HG02852 (cell line): ENCODE measurements around the gene RPS21.

Experiments
- ATAC-seq: cut with Tn5 transposase; IDR thresholded peaks from one replicate; pipeline ENCODE4 v1.9.1; 2021; ENCODE audit warnings: mild to moderate bottlenecking, moderate library complexity; ENCODE audit not compliant: unreplicated experiment

RPS21 gene

DNA sequence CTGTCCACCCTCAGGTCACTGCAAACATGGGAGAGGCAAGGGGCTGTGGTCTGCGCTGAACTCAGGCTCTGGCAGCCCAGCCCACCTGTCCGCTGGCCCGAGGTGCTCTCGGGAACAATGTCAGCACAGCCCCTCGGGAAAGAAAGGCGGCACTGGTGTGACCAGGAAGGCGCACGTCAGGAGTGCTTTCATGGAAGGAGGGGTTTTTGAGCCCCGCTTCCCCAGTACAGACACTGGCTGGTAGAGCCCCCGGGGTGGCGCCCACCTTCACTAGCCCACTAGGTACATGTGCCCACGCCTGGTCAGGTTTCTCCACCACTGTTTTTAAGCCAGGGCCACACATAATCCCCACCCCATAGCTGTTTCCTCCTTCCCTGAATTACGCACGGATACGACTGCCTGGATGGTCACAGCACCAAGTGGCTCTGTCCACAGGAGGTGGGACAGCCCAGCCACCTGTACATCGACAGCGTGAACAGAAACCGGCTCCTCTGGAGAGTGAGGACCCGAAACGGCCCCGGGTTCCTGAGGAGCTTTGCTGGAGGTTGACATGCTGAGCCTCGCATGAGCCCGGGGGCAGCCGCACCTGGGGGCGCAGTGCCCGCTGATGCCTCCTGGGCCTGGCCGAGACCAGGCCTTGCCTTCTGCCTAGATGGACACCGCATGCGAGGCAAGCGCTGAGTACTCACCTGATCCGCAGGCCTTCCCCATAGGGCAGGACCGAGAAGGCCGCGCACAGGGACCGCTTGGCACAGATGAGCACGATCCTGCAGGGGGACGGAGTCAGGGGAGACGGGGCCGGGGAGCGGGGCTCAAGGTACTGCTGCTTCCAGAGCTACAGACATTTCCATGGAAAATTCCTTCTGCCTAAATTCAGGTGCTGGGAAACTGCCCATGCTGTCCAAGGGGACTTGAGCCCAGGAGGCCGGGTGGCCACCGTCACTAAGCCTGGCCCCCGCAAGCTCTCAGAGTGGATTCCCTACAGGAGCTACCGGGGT lies 7.6 kb downstream of the RPS21 start:
- no peak for ATAC-seq

GRCh38 chr20:62395311-62396242 lies 8.7 kb downstream of the RPS21 start:
- no peak for ATAC-seq

- no peak for ATAC-seq
Observed at GRCh38 chr20:62396367-62397239, 9.7 kb downstream of the RPS21 start.

- no peak for ATAC-seq
Observed at GRCh38 chr20:62398120-62398821, 11.4 kb downstream of the RPS21 start.

GRCh38 chr20:62400021-62400420 lies 13.1 kb downstream of the RPS21 start:
- no peak for ATAC-seq

DNA sequence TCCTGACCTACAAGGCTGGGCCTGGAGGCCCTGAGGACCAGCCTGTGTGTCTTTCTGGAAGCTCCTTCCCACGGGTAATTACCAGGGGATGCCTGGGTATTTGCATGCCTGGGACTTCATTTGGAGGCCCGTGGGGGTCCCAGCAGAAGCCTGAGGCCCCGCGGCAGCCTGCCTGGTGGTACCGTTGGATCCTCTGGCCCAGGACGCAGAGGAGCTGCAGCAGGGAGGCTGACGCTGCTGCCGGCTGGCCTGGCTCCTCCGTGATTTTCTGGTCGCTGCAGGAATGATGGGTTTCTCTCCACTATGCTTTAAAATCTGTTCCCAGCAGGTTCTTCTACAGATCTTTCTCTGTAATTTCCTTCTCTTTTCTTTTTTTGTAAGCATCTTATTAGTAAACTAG lies 13.6 kb downstream of the RPS21 start:
- ATAC-seq, result no peak

GRCh38 chr20:62401331-62401779 lies 14.5 kb downstream of the RPS21 start:
- no peak for ATAC-seq

DNA sequence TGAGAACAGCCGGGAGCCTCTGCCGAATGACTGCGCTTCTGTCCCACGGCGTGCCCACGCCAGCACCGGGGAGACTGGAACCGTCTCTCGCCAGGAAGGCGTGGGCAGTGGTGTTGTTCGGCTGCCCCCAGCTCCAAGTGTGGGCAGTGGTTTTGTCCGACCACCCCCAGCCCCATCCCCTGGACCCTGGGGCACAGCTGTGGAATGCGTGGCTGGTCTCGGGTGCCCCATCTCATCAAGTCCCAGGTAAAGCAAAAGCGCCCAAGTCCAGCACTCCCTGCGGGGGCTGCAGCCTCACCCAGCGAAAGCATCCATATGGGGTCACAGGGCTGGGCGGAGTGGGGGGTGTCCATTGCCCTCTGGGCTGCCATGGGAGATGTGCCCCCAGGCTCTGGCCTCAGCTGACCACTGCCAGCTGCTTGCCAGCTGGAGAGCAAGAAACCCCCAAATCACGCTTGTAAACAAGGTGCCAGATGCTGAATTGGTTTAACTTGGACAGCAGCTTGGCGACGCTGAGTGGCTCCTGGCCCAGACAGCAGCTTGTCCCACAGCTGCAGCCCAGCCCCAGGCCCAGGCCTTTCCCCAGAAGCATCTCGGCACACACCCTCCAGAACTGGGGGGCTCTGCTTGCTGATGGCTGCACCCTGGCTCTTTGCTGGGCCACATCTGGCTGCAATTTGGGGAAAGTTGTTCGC lies 15.7 kb downstream of the RPS21 start:
- ATAC-seq, result no peak

GRCh38 chr20:62403331-62403730 lies 16.4 kb downstream of the RPS21 start:
- ATAC-seq, result no peak

GRCh38 chr20:62404112-62404665 lies 17.3 kb downstream of the RPS21 start:
- no peak for ATAC-seq

DNA sequence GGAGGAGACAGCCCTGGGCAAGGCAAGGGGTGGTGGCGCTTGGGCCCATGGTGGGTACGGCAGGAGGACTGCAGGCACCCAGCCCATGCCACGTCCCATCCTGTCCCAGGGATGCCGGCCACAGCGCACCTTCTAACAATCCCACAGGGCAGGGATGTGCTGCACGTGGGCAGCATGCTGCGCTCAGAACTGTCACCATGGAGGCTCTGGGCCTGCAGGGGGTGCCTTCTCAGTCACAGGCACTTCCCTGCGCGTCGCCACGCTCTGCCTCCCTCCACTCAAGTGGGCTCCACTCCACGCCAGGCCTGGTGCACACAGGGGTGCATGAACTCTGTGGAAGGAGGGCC lies 17.8 kb downstream of the RPS21 start:
- no peak for ATAC-seq

- ATAC-seq, result no peak
Observed at GRCh38 chr20:62405108-62405980, 18.4 kb downstream of the RPS21 start.

DNA sequence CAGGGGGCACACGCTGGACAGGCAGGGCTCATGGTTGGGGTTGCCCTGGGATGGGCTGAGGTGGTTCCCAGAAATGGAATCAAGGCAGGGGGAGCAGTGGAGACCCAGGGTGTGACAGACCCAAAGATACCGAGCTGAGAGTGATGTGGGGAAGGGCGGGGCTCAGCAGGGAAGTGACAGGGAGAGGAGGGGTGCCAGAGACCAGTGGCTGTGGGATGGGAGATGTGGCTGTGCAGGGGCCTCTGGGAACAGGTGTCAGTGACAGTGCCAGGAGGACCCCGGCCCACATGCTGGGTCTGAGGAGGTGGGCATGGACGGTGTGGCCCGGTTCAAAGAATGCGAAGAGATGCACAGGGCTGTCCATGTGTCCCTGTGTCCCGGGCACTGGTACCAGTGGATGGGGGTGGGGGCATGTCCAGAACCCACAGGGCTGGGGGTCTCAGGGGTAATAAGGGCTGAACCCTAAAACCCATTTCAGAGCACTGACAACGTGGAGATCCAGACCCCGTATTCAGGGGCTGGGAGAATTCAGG lies 19.1 kb downstream of the RPS21 start:
- no peak for ATAC-seq

GRCh38 chr20:62406635-62407176 lies 19.8 kb downstream of the RPS21 start:
- no peak for ATAC-seq

DNA sequence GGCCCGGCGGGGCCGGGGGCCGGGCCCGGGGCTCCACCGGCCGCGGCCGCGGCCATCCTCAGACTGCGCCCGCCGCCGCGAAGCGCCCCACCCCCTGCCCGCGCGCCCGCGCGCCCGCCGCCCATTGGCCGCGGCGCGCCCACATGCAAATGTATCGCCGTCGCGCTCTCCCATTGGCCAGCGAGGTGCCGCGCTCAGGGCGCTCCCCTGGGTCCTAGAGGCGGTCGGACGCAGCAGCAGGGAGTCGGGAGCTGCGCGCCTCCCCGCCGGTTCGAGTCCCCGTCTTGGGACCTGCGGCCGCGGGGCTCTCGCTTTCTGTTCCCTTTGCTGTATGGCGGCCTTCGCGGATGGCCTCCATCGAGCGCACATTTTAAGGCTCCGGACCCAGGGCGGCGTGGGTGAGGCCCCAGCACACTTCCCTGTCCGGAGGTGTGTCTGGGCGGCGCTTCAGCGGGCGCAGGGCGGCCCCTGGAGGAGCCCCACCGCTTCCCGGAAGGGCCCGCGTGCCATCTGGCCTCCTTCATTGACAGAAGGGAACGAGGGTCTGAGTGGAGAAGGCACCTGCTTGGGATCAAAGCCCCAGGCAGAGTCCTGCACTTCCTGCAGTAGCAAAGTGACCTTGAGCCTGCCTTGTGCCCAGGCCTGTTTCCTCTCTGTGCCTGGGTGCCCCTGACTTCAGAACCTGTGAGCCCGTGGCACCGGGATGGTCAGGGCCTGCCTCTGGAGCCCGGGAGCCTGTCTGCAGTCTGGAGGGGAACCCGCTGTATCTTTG lies 20.5 kb downstream of the RPS21 start, which contains the start of gene CABLES2:
Gene CABLES2, minus strand, starts transcription at position 65 of the 772 bp plus-strand sequence. Its CDS starts 9 bp downstream, at position 56.
- peak; percentile 86 for ATAC-seq

- no peak for ATAC-seq
Observed at GRCh38 chr20:62408055-62408454, 21.2 kb downstream of the RPS21 start.

DNA sequence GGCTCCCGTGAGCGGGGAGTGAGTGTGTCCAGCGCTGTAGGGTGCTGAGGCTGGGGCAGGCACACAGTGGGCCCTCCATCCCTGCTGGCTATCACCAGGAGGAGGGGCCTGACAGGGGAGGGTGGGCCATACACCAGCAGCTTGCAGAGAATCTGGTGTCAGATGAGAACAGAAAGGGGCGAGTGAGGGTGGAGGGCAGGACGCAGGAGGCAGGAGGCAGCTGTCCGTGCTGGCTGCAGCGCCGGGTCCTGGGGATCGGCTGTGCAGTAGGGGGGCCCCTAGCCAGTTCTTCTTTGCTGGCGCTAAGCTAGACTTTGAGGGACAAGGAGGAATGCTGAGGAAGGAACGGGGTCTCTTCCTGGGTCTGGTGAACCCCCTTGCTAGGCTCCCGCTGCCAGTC lies 21.7 kb downstream of the RPS21 start:
- ATAC-seq, result no peak
